PC-9 (cell line): ENCODE data around the gene SPOCK3. TPM values are rescaled to one million over a fixed set of nuclear protein-coding genes. Genes with fewer than 3 reads are reported as not detected.

Experiments
- BruUV-seq: library from RNA; stranded (reverse); fragments of 400-500 nt; replicated peaks from 2 replicates; lab custom pipeline; 2021; lab: Mats Ljungman, UMichigan
- CTCF ChIA-PET: fragments of 300-600 bp; sonication (Branson Sonifier 250); formaldehyde crosslinking; loops from one replicate; lab custom pipeline; 2022; ENCODE audit warnings: antibody characterized with exemption; lab: Charles Lee
- POLR2A ChIA-PET: fragments of 300-600 bp; sonication (Branson Sonifier 250); formaldehyde crosslinking; loops from one replicate; lab custom pipeline; 2022; ENCODE audit warnings: antibody characterized with exemption; ENCODE audit not compliant: unreplicated experiment; lab: Charles Lee
- DNase-seq, 2 experiments: peaks; one replicate each; pipeline versions ENCODE4 v3.0.0 to v3.0.0-alpha.2; 2015 to 2022; ENCODE audit warnings: mixed read lengths in 1 of 2
- H2AFZ ChIP-seq: fragments of 200-600 bp; sonication (generic); 2 replicates; pipeline ENCODE4 v1.8.1; 2017; ENCODE audit warnings: antibody characterized with exemption
- H3F3A ChIP-seq: fragments of 200-600 bp; sonication (generic); 2 replicates; pipeline ENCODE4 v1.8.1; 2017; ENCODE audit warnings: antibody characterized with exemption, mild to moderate bottlenecking, low read depth; ENCODE audit not compliant: insufficient read depth
- H3K27ac ChIP-seq: fragments of 200-600 bp; sonication (generic); 2 replicates; pipeline ENCODE4 v1.6.1; 2016; ENCODE audit warnings: mixed run types
- H3K27me3 ChIP-seq: fragments of 200-600 bp; sonication (generic); 2 replicates; pipeline ENCODE4 v1.6.1; 2016; ENCODE audit warnings: low read depth, mixed run types; ENCODE audit not compliant: insufficient read depth
- H3K36me3 ChIP-seq: fragments of 200-600 bp; sonication (generic); 2 replicates; pipeline ENCODE4 v1.6.1; 2016; ENCODE audit warnings: low read depth, mixed run types
- H3K4me1 ChIP-seq: fragments of 200-600 bp; sonication (generic); replicated peaks from 2 replicates; pipeline ENCODE4 v1.6.1; 2016; ENCODE audit warnings: mixed run types; ENCODE audit not compliant: insufficient read depth
- H3K4me2 ChIP-seq: fragments of 200-600 bp; sonication (generic); 2 replicates; pipeline ENCODE4 v1.6.1; 2017; ENCODE audit warnings: mixed run types
- H3K4me3 ChIP-seq: fragments of 200-600 bp; sonication (generic); 2 replicates; pipeline ENCODE4 v1.6.1; 2016; ENCODE audit warnings: mixed run types
- H3K79me2 ChIP-seq: fragments of 200-600 bp; sonication (generic); 2 replicates; pipeline ENCODE4 v1.6.1; 2017; ENCODE audit warnings: low read depth, mixed run types
- H3K9me2 ChIP-seq: fragments of 200-600 bp; sonication (generic); 2 replicates; pipeline ENCODE4 v1.8.1; 2017; ENCODE audit warnings: mild to moderate bottlenecking; ENCODE audit not compliant: insufficient read depth
- H3K9me3 ChIP-seq: fragments of 200-600 bp; sonication (generic); 2 replicates; pipeline ENCODE4 v1.8.1; 2016; ENCODE audit warnings: low read depth; ENCODE audit not compliant: insufficient read depth
- H4K20me1 ChIP-seq: fragments of 200-600 bp; sonication (generic); 2 replicates; pipeline ENCODE4 v1.8.1; 2017; ENCODE audit not compliant: insufficient read depth
- EZH2 ChIP-seq: fragments of 200-600 bp; sonication (generic); IDR thresholded peaks from 2 replicates; pipeline ENCODE4 v1.8.0; 2017; ENCODE audit warnings: antibody characterized with exemption, low read depth
- intact Hi-C: fragments of 100-400 bp; cut with micrococcal nuclease; formaldehyde crosslinking; loops from one replicate; pipeline ENCODE4 v1.10.0; 2022; ENCODE audit not compliant: unreplicated experiment
- total RNA-seq: library from RNA; stranded (reverse); gene quantifications from 2 replicates; pipeline ENCODE4 v1.2.3, GENCODE V29; 2021
- TF ChIP-seq, protein P1 (sequence below): fragments of 200-600 bp; sonication (generic); conservative IDR thresholded peaks from 2 replicates; pipeline ENCODE4 v1.6.1; 2017; ENCODE audit warnings: mixed run types, antibody characterized with exemption, mild to moderate bottlenecking, moderate library complexity

The SPOCK3 gene
- total RNA-seq, 1 experiment from 2014 or later: not detected

- Histone ChIP-seq H3K9me2 (no peaks in the 10 kb centered on the region), H3K79me2 (no peaks in the 10 kb centered on the region), H2AFZ (no peak overlapping the region), H4K20me1 (no peaks in the 10 kb centered on the region), H3K9me3 (no peaks in the 10 kb centered on the region), H3K27me3 (no peaks in the 10 kb centered on the region), H3K4me3 (no peak overlapping the region), H3K27ac (no peak overlapping the region), H3K4me2 (no peak overlapping the region), H3F3A (no peaks in the 10 kb centered on the region), H3K4me1 (no peaks in the 10 kb centered on the region), H3K36me3 (no peaks in the 10 kb centered on the region)
- DNase-seq: no peak
- CTCF ChIA-PET: no interaction called here
- no TSS peak for BruUV-seq
- intact Hi-C loops: no loop called here
- TF ChIP-seq, protein P1, sequence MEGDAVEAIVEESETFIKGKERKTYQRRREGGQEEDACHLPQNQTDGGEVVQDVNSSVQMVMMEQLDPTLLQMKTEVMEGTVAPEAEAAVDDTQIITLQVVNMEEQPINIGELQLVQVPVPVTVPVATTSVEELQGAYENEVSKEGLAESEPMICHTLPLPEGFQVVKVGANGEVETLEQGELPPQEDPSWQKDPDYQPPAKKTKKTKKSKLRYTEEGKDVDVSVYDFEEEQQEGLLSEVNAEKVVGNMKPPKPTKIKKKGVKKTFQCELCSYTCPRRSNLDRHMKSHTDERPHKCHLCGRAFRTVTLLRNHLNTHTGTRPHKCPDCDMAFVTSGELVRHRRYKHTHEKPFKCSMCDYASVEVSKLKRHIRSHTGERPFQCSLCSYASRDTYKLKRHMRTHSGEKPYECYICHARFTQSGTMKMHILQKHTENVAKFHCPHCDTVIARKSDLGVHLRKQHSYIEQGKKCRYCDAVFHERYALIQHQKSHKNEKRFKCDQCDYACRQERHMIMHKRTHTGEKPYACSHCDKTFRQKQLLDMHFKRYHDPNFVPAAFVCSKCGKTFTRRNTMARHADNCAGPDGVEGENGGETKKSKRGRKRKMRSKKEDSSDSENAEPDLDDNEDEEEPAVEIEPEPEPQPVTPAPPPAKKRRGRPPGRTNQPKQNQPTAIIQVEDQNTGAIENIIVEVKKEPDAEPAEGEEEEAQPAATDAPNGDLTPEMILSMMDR: no peak
- TF ChIP-seq EZH2: no peak
- POLR2A ChIA-PET: interaction anchor here (0.6 kb wide), 1 partner anchor 593 kb away, joined by 4 read pairs; no protein-coding TSS in a partner anchor
Measured at GRCh38 chr4:167274351-167274750, 40.1 kb upstream of the SPOCK3 start.

GRCh38 chr4:167265231-167265630, 30.9 kb upstream of the SPOCK3 start:
- Histone ChIP-seq H3K79me2 (no peaks in the 10 kb centered on the region), H3K4me3 (no peak overlapping the region), H3K27me3 (no peaks in the 10 kb centered on the region), H3K9me2 (no peaks in the 10 kb centered on the region), H3F3A (no peaks in the 10 kb centered on the region), H3K27ac (no peak overlapping the region), H3K4me1 (no peaks in the 10 kb centered on the region), H4K20me1 (no peaks in the 10 kb centered on the region), H3K9me3 (no peaks in the 10 kb centered on the region), H3K4me2 (no peak overlapping the region), H3K36me3 (no peaks in the 10 kb centered on the region), H2AFZ (no peak overlapping the region)
- intact Hi-C loops: no loop called here
- ChIA-PET CTCF (no interaction called here), POLR2A (no interaction called here)
- DNase-seq: no peak
- BruUV-seq: no TSS peak
- TF ChIP-seq, protein P1: no peak
- no peak for TF ChIP-seq EZH2

- Histone ChIP-seq H3F3A (no peaks in the 10 kb centered on the region), H3K79me2 (no peaks in the 10 kb centered on the region), H3K4me1 (no peaks in the 10 kb centered on the region), H3K27me3 (no peaks in the 10 kb centered on the region), H4K20me1 (no peaks in the 10 kb centered on the region), H3K27ac (no peak overlapping the region), H3K9me2 (no peaks in the 10 kb centered on the region), H2AFZ (no peak overlapping the region), H3K9me3 (no peaks in the 10 kb centered on the region), H3K36me3 (no peaks in the 10 kb centered on the region), H3K4me2 (no peak overlapping the region), H3K4me3 (no peak overlapping the region)
- no peak for TF ChIP-seq EZH2
- TF ChIP-seq, protein P1: no peak
- CTCF ChIA-PET: no interaction called here
- POLR2A ChIA-PET: no interaction called here
- BruUV-seq: no TSS peak
- DNase-seq: no peak
- intact Hi-C loops: no loop called here
Measured at GRCh38 chr4:167248271-167248670, 14.0 kb upstream of the SPOCK3 start.
